ENCODE data around the gene TLE2.

TLE2 gene

GRCh38 chr19:2950286-2951124 lies 78.6 kb downstream of the TLE2 start:
- DNase-seq (ENCODE audit: low read depth in 2 of 2): peak; percentile 98

GRCh38 chr19:2949939-2950285 lies 79.2 kb downstream of the TLE2 start:
- no peak for DNase-seq (ENCODE audit: low read depth in 2 of 2)

Data from fibroblast of skin of left biceps (primary cell).